CD14-positive monocyte (primary cell): ENCODE measurements around the gene DNM2. TPM values are rescaled to one million over a fixed set of nuclear protein-coding genes. Genes with fewer than 3 reads are reported as not detected.
A peak's percentile ranks its signal among the peaks of the same experiment; 100 is the strongest.

Experiments used
- DNase-seq, 3 donors: peaks; one replicate each; pipeline ENCODE4 v3.0.0-alpha.2; 2011 to 2022
- H2AFZ ChIP-seq: 2 replicates; pipeline ENCODE4 v1.6.0; 2012; ENCODE audit warnings: mild to moderate bottlenecking, low read depth, low read length, inconsistent platforms; ENCODE audit not compliant: insufficient read depth, poor library complexity, severe bottlenecking
- H3K27ac ChIP-seq, 2 donors: 1 replicate in 1 of 2; 2 replicates in 1 of 2; pipeline ENCODE4 v1.5.1; 2012 to 2013; ENCODE audit warnings: low read length in 2 of 2, control low read depth in 1 of 2, inconsistent platforms in 1 of 2, low read depth in 1 of 2, mild to moderate bottlenecking in 1 of 2
- H3K27me3 ChIP-seq, 2 donors: one replicate each; pipeline versions ENCODE4 v1.6.0 to v1.6.1; 2011 to 2013; ENCODE audit warnings: low read length in 2 of 2; ENCODE audit not compliant: control insufficient read depth in 2 of 2, insufficient read depth in 2 of 2
- H3K36me3 ChIP-seq, 2 donors: replicated peaks in 1 of 2; 1 replicate in 1 of 2; 2 replicates in 1 of 2; pipeline versions ENCODE4 v1.5.1 to v1.6.1; 2012 to 2013; ENCODE audit warnings: low read length in 2 of 2, control low read depth in 1 of 2, inconsistent platforms in 1 of 2, mild to moderate bottlenecking in 1 of 2; ENCODE audit not compliant: insufficient read depth in 2 of 2, control insufficient read depth in 1 of 2
- H3K4me1 ChIP-seq, 2 donors: 1 replicate in 1 of 2; 2 replicates in 1 of 2; pipeline versions ENCODE4 v1.5.1 to v1.6.1; 2012 to 2013; ENCODE audit warnings: low read length in 2 of 2, control low read depth in 1 of 2, inconsistent platforms in 1 of 2, mild to moderate bottlenecking in 1 of 2, moderate library complexity in 1 of 2; ENCODE audit not compliant: insufficient read depth in 2 of 2, control insufficient read depth in 1 of 2
- H3K4me2 ChIP-seq: replicated peaks from 2 replicates; pipeline ENCODE3; 2012; ENCODE audit warnings: low read length, moderate library complexity, mild to moderate bottlenecking; ENCODE audit not compliant: poor library complexity, severe bottlenecking; ENCODE audit errors: extremely low read depth
- H3K4me3 ChIP-seq, 3 experiments: fragments of 200-600 bp in 1 of 3; sonication (generic) in 1 of 3; replicated peaks in 1 of 3; 1 replicate in 2 of 3; 2 replicates in 1 of 3; pipeline ENCODE4 v1.5.1; 2011 to 2013; ENCODE audit warnings: low read length in 3 of 3, mild to moderate bottlenecking in 3 of 3, control low read depth in 2 of 3, low read depth in 2 of 3, inconsistent platforms in 1 of 3, moderate library complexity in 1 of 3
- H3K79me2 ChIP-seq: 2 replicates; pipeline ENCODE4 v1.6.0; 2012; ENCODE audit warnings: mild to moderate bottlenecking, control low read depth, inconsistent platforms, low read length, moderate library complexity; ENCODE audit not compliant: insufficient read depth
- H3K9ac ChIP-seq: 2 replicates; pipeline ENCODE4 v1.6.0; 2017; ENCODE audit warnings: low read length, mild to moderate bottlenecking; ENCODE audit not compliant: insufficient read depth, poor library complexity, severe bottlenecking
- H3K9me3 ChIP-seq, 2 donors: replicated peaks in 1 of 2; 1 replicate in 1 of 2; 2 replicates in 1 of 2; pipeline versions ENCODE4 v1.5.1 to v1.6.1; 2012 to 2013; ENCODE audit warnings: low read length in 2 of 2, control low read depth in 1 of 2; ENCODE audit not compliant: control insufficient read depth in 1 of 2, insufficient read depth in 1 of 2
- H4K20me1 ChIP-seq: 2 replicates; pipeline ENCODE4 v1.6.0; 2012; ENCODE audit warnings: mild to moderate bottlenecking, low read length, control low read depth, moderate library complexity; ENCODE audit not compliant: insufficient read depth
- H3K27ac Mint-ChIP-seq, 7 donors: one replicate each; pipeline ENCODE4 v1.8.0; 2020; ENCODE audit warnings: mild to moderate bottlenecking in 7 of 7, mixed read lengths in 7 of 7, moderate library complexity in 6 of 7, inconsistent platforms in 2 of 7
- H3K27me3 Mint-ChIP-seq, 3 donors: one replicate each; pipeline ENCODE4 v1.8.0; 2021 to 2022; ENCODE audit warnings: low read depth in 3 of 3, mild to moderate bottlenecking in 3 of 3, mixed read lengths in 3 of 3, moderate library complexity in 3 of 3, inconsistent platforms in 1 of 3
- H3K36me3 Mint-ChIP-seq, 2 donors: one replicate each; pipeline ENCODE4 v1.8.0; 2020; ENCODE audit warnings: mixed read lengths in 2 of 2, inconsistent platforms in 1 of 2, mild to moderate bottlenecking in 1 of 2
- H3K4me1 Mint-ChIP-seq: one replicate; pipeline ENCODE4 v1.8.0; 2020; ENCODE audit warnings: mild to moderate bottlenecking, mixed read lengths
- H3K4me3 Mint-ChIP-seq, 2 donors: one replicate each; pipeline ENCODE4 v1.8.0; 2020; ENCODE audit warnings: mild to moderate bottlenecking in 2 of 2, mixed read lengths in 2 of 2, moderate library complexity in 1 of 2
- H3K9me3 Mint-ChIP-seq, 7 donors: one replicate each; pipeline ENCODE4 v1.8.0; 2020 to 2022; ENCODE audit warnings: mixed read lengths in 7 of 7, mild to moderate bottlenecking in 6 of 7, moderate library complexity in 6 of 7, inconsistent platforms in 2 of 7
- CTCF ChIP-seq: fragments of 200-600 bp; IDR thresholded peaks from one replicate; pipeline ENCODE4 v1.8.0; 2022; ENCODE audit warnings: antibody characterized with exemption, mild to moderate bottlenecking
- WGBS: methylation state at CpG from one replicate; pipeline ENCODE4 v1.1.5; 2013; ENCODE audit warnings: missing lambda C conversion rate; ENCODE audit not compliant: insufficient coverage; 5-methylcytosine and 5-hydroxymethylcytosine counted together
- intact Hi-C, 2 donors: fragments of 100-400 bp; cut with micrococcal nuclease; formaldehyde crosslinking; loops; one replicate each; pipeline versions ENCODE4 v1.15.0 to v1.15.1; 2023
- polyA plus RNA-seq, 3 donors: library from polyadenylated mRNA; depleted of rRNA in 1 of 3; unstranded in 2 of 3; stranded (reverse) in 1 of 3; fragments of 300-500 nt in 2 of 3; fragments of >200 nt in 1 of 3; fragmentation: Illumina TruSeq in 2 of 3; gene quantifications; 1 replicate in 2 of 3; 2 replicates in 1 of 3; pipeline ENCODE4 v1.2.3, GENCODE V29; 2012 to 2021

Gene DNM2
- polyA plus RNA-seq, 3 donors: 53.0 to 186 (median 69.5) TPM

- Mint-ChIP-seq H3K27me3 (peaks cover 0 to 2% (median 1%) of the 10 kb centered on the region in 3 donors), H3K9me3 (peaks cover 0 to 6% (median 4%) of the 10 kb centered on the region in 7 donors), H3K27ac (peak overlapping the region in 4 of 7 donors; percentile 46 to 77 (median 64)), H3K4me3 (peak overlapping the region in 1 of 2 donors; percentile 37), H3K4me1 (peaks cover 45% of the 10 kb centered on the region), H3K36me3 (peaks cover 38 to 52% of the 10 kb centered on the region in 2 donors)
- peaks cover 77% of the 10 kb centered on the region for H3K79me2 ChIP-seq
- no peak for DNase-seq
- no peak overlapping the region for H3K4me2 ChIP-seq
- no peaks in the 10 kb centered on the region for H3K27me3 ChIP-seq
- H3K4me1 ChIP-seq: peaks cover 29 to 53% of the 10 kb centered on the region in 2 donors
- no peak overlapping the region for H2AFZ ChIP-seq
- no peak overlapping the region for H3K4me3 ChIP-seq
- TF ChIP-seq CTCF: no peak
- 100% methylated on average over 3 of the region's 5 CpGs for WGBS
- peaks cover 31 to 51% of the 10 kb centered on the region in 2 donors for H3K36me3 ChIP-seq
- H3K9ac ChIP-seq: no peak overlapping the region
- intact Hi-C loops: no loop called here
- peak overlapping the region in 1 of 2 donors; percentile 53 for H3K27ac ChIP-seq
- H4K20me1 ChIP-seq: peaks cover 31% of the 10 kb centered on the region
- peaks cover 0 to 3% of the 10 kb centered on the region in 2 donors for H3K9me3 ChIP-seq
Measured at GRCh38 chr19:10850631-10851030, 132.8 kb downstream of the DNM2 start.

GRCh38 chr19:10852098-10852800, 134.4 kb downstream of the DNM2 start:
- H3K36me3 Mint-ChIP-seq: peaks cover 40 to 67% of the 10 kb centered on the region in 2 donors
- H3K27me3 ChIP-seq: no peaks in the 10 kb centered on the region
- peak overlapping the region in 5 of 7 donors; percentile 26 to 78 (median 60) for H3K27ac Mint-ChIP-seq
- H3K36me3 ChIP-seq: peaks cover 44 to 64% of the 10 kb centered on the region in 2 donors
- H3K4me3 ChIP-seq: no peak overlapping the region
- 88% methylated on average over 4 of the region's 7 CpGs for WGBS
- peaks cover 82% of the 10 kb centered on the region for H3K79me2 ChIP-seq
- H3K9me3 ChIP-seq: no peaks in the 10 kb centered on the region
- peaks cover 29 to 53% of the 10 kb centered on the region in 2 donors for H3K4me1 ChIP-seq
- no peak for TF ChIP-seq CTCF
- H3K9me3 Mint-ChIP-seq: no peaks in the 10 kb centered on the region
- H3K27me3 Mint-ChIP-seq: peaks cover 0 to 2% (median 1%) of the 10 kb centered on the region in 3 donors
- H3K4me2 ChIP-seq: no peak overlapping the region
- no peak overlapping the region for H2AFZ ChIP-seq
- H4K20me1 ChIP-seq: peaks cover 41% of the 10 kb centered on the region
- no peak overlapping the region for H3K4me3 Mint-ChIP-seq
- no peak overlapping the region for H3K9ac ChIP-seq
- DNase-seq: no peak
- H3K27ac ChIP-seq: peak overlapping the region; percentile 19 to 57
- H3K4me1 Mint-ChIP-seq: peaks cover 49% of the 10 kb centered on the region
- intact Hi-C loops: no loop called here
